HCT116 (cell line): ENCODE results near the gene WWOX.

Experiments
- CEBPB ChIP-seq: IDR thresholded peaks from 2 replicates; pipeline ENCODE4 v1.6.1; 2012; ENCODE audit warnings: low read depth
- EZH2 ChIP-seq: fragments of 200-600 bp; sonication (generic); IDR thresholded peaks from 2 replicates; pipeline ENCODE4 v1.6.1; 2017; ENCODE audit warnings: antibody characterized with exemption, mixed run types
- EZH2phosphoT487 ChIP-seq: fragments of 200-600 bp; IDR thresholded peaks from 2 replicates; pipeline ENCODE4 v1.6.1; 2018; ENCODE audit warnings: antibody characterized with exemption, borderline replicate concordance
- JUND ChIP-seq: IDR thresholded peaks from 2 replicates; pipeline ENCODE4 v1.6.1; 2012
- POLR2A ChIP-seq: IDR thresholded peaks from 2 replicates; pipeline ENCODE4 v1.7.0; 2011; ENCODE audit warnings: borderline replicate concordance; ENCODE audit not compliant: insufficient read depth, insufficient read length; ENCODE audit errors: extremely low read depth
- POLR2AphosphoS5 ChIP-seq: IDR thresholded peaks from 2 replicates; pipeline ENCODE4 v1.6.1; 2011; ENCODE audit warnings: mild to moderate bottlenecking, low read depth, low read length, moderate library complexity
- RAD21 ChIP-seq: IDR thresholded peaks from 2 replicates; pipeline ENCODE4 v1.6.1; 2012; ENCODE audit warnings: low read depth, mild to moderate bottlenecking
- SIN3A ChIP-seq: IDR thresholded peaks from 2 replicates; pipeline ENCODE4 v1.6.1; 2012; ENCODE audit warnings: low read depth
- TCF7L2 ChIP-seq: IDR thresholded peaks from 2 replicates; pipeline ENCODE4 v1.7.0; 2011; ENCODE audit warnings: borderline replicate concordance, inconsistent platforms; ENCODE audit not compliant: insufficient read depth, insufficient read length; ENCODE audit errors: extremely low read depth
- ZFX ChIP-seq: fragments of 450-650 bp; IDR thresholded peaks from 2 replicates; pipeline ENCODE4 v1.6.1; 2017
- TF ChIP-seq, protein P1 (sequence below): IDR thresholded peaks from 2 replicates; pipeline ENCODE4 v1.6.1; 2012
- TF ChIP-seq, protein P2 (sequence below), 3 experiments: fragments of 200-600 bp in 1 of 3; sonication (generic) in 1 of 3; IDR thresholded peaks in 2 of 3; conservative IDR thresholded peaks in 1 of 3; 2 replicates each; pipeline ENCODE4 v1.5.1; 2012 to 2017; ENCODE audit warnings: low read depth in 2 of 3, low read length in 2 of 3, antibody characterized with exemption in 1 of 3, borderline replicate concordance in 1 of 3, control low read depth in 1 of 3, mild to moderate bottlenecking in 1 of 3, mixed read lengths in 1 of 3, mixed run types in 1 of 3, moderate library complexity in 1 of 3; ENCODE audit not compliant: insufficient read depth in 1 of 3

DNA sequence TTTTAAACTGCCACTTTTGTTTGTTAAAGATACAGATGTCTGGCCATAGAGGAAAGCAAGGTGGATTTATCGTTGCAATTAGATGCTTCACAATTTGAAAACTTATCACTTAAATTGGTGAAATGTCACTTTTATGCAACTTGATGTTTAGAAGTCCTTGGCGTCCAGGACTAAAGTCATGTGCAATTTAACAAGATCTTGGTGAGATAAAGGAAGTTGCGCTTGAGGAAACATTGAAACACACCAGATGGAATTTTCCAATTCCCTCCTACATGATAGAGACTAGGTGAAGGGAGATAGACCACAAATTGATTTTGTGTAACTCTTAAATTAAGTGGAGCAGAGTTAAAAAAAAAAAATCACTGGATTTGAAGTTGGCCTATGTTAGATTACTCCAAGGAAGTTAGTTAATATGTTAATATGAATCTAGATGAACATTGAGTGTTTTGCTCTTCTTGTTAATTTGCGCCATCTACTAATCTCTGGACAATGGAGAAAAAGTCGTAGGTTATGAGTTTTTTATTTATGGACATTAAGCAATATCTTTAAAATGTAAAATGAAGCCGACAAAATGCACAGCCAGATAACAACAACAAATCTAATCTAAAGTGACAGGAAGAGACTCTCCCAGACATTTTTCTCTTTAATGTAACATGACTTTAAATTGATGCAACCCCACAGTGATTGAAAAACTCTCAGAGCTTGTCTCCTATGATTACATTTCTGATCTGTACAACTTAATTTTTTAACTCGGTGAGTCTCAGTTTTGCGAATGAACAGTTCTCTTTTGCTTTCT, 119.6 kb downstream of the WWOX start:
- TF ChIP-seq, protein P1, sequence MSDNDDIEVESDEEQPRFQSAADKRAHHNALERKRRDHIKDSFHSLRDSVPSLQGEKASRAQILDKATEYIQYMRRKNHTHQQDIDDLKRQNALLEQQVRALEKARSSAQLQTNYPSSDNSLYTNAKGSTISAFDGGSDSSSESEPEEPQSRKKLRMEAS = no peak
- TF ChIP-seq RAD21 (no peak), SIN3A (no peak), POLR2A (no peak), EZH2 (no peak), EZH2phosphoT487 (no peak), JUND (no peak), TCF7L2 (no peak), CEBPB (no peak), POLR2AphosphoS5 (no peak), ZFX (no peak)
- TF ChIP-seq, protein P2, sequence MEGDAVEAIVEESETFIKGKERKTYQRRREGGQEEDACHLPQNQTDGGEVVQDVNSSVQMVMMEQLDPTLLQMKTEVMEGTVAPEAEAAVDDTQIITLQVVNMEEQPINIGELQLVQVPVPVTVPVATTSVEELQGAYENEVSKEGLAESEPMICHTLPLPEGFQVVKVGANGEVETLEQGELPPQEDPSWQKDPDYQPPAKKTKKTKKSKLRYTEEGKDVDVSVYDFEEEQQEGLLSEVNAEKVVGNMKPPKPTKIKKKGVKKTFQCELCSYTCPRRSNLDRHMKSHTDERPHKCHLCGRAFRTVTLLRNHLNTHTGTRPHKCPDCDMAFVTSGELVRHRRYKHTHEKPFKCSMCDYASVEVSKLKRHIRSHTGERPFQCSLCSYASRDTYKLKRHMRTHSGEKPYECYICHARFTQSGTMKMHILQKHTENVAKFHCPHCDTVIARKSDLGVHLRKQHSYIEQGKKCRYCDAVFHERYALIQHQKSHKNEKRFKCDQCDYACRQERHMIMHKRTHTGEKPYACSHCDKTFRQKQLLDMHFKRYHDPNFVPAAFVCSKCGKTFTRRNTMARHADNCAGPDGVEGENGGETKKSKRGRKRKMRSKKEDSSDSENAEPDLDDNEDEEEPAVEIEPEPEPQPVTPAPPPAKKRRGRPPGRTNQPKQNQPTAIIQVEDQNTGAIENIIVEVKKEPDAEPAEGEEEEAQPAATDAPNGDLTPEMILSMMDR (IDR thresholded peaks at IDR 0.05 in 2 of 3, conservative IDR thresholded peaks at IDR 0.05 in 1 of 3; ENCODE audit: borderline replicate concordance in 1 of 3, insufficient read depth in 1 of 3, low read depth in 2 of 3, low read length in 2 of 3) = no peak
